HepG2 (cell line): ENCODE measurements around the gene ZNF273. TPM values are rescaled to one million over a fixed set of nuclear protein-coding genes. Genes with fewer than 3 reads are reported as not detected.

ENCODE experiments used
- CENPX ChIP-seq: sonication (generic); formaldehyde crosslinking; IDR thresholded peaks from 2 replicates; pipeline ENCODE4 v1.9.0; 2021; ENCODE audit warnings: mild to moderate bottlenecking, missing genetic modification reagents, moderate library complexity
- CERS6 ChIP-seq: sonication (generic); formaldehyde crosslinking; IDR thresholded peaks from 2 replicates; pipeline ENCODE4 v1.5.0; 2020; ENCODE audit warnings: missing genetic modification reagents
- ETV5 ChIP-seq: IDR thresholded peaks from 2 replicates; pipeline ENCODE4 v1.6.1; 2018; ENCODE audit warnings: missing biosample characterization, missing genetic modification reagents, inconsistent platforms, borderline replicate concordance
- GFI1 ChIP-seq: sonication (generic); formaldehyde crosslinking; IDR thresholded peaks from 2 replicates; pipeline ENCODE4 v1.5.0; 2020; ENCODE audit warnings: missing genetic modification reagents, mild to moderate bottlenecking, borderline replicate concordance
- HNRNPUL1 ChIP-seq: fragments of 200-400 bp; formaldehyde crosslinking; IDR thresholded peaks from 2 replicates; pipeline ENCODE4 v1.6.1; 2017; ENCODE audit warnings: low read depth, mild to moderate bottlenecking, low read length, moderate library complexity
- JUND ChIP-seq: sonication (generic); formaldehyde crosslinking; IDR thresholded peaks from 2 replicates; pipeline ENCODE4 v1.8.0; 2022; ENCODE audit warnings: mild to moderate bottlenecking, missing genetic modification reagents
- KAT8 ChIP-seq: IDR thresholded peaks from 2 replicates; pipeline ENCODE4 v1.6.1; 2016; ENCODE audit warnings: missing genetic modification reagents, missing compliant biosample characterization
- MIER2 ChIP-seq: IDR thresholded peaks from 2 replicates; pipeline ENCODE4 v1.6.1; 2016; ENCODE audit warnings: missing biosample characterization, missing genetic modification reagents
- MIER3 ChIP-seq: IDR thresholded peaks from 2 replicates; pipeline ENCODE4 v1.6.1; 2016; ENCODE audit warnings: missing compliant biosample characterization, borderline replicate concordance
- PATZ1 ChIP-seq: sonication (generic); formaldehyde crosslinking; IDR thresholded peaks from 2 replicates; pipeline ENCODE4 v1.4.0; 2020; ENCODE audit warnings: missing genetic modification reagents
- TERF1 ChIP-seq: sonication (generic); formaldehyde crosslinking; IDR thresholded peaks from 2 replicates; pipeline ENCODE4 v1.8.0; 2022; ENCODE audit warnings: mild to moderate bottlenecking, missing genetic modification reagents, moderate library complexity
- THAP11 ChIP-seq: IDR thresholded peaks from 2 replicates; pipeline ENCODE4 v1.6.1; 2016; ENCODE audit warnings: missing biosample characterization, missing genetic modification reagents
- YEATS4 ChIP-seq: sonication (generic); formaldehyde crosslinking; IDR thresholded peaks from 2 replicates; pipeline ENCODE4 v1.4.0; 2020; ENCODE audit warnings: missing genetic modification reagents, borderline replicate concordance
- ZBTB49 ChIP-seq: sonication (generic); formaldehyde crosslinking; IDR thresholded peaks from 2 replicates; pipeline ENCODE4 v1.4.0; 2020; ENCODE audit warnings: missing genetic modification reagents, borderline replicate concordance
- ZFP36L1 ChIP-seq: sonication (generic); formaldehyde crosslinking; IDR thresholded peaks from 2 replicates; pipeline ENCODE4 v1.8.0; 2022; ENCODE audit warnings: mild to moderate bottlenecking, missing genetic modification reagents, moderate library complexity
- ZNF101 ChIP-seq: sonication (generic); formaldehyde crosslinking; IDR thresholded peaks from 2 replicates; pipeline ENCODE4 v1.4.0; 2020; ENCODE audit warnings: mild to moderate bottlenecking, low read depth, missing genetic modification reagents, borderline replicate concordance
- ZNF280D ChIP-seq: sonication (generic); formaldehyde crosslinking; IDR thresholded peaks from 2 replicates; pipeline ENCODE4 v1.5.1; 2020; ENCODE audit warnings: mild to moderate bottlenecking, missing genetic modification reagents
- ZNF530 ChIP-seq: sonication (generic); formaldehyde crosslinking; IDR thresholded peaks from 2 replicates; pipeline ENCODE4 v1.5.0; 2020; ENCODE audit warnings: low read depth, mild to moderate bottlenecking, missing genetic modification reagents
- ZNF674 ChIP-seq: sonication (generic); formaldehyde crosslinking; IDR thresholded peaks from 2 replicates; pipeline ENCODE4 v1.5.0; 2020; ENCODE audit warnings: low read depth, mild to moderate bottlenecking, missing genetic modification reagents
- ZNF703 ChIP-seq: sonication (generic); formaldehyde crosslinking; IDR thresholded peaks from 2 replicates; pipeline ENCODE4 v1.5.1; 2020; ENCODE audit warnings: missing genetic modification reagents, mild to moderate bottlenecking, moderate library complexity, borderline replicate concordance
- polyA plus RNA-seq, 8 experiments: library from polyadenylated mRNA; depleted of rRNA in 3 of 8; stranded (reverse) in 7 of 8; unstranded in 1 of 8; fragments of >200 nt; fragmentation: Illumina TruSeq in 4 of 8; extraction: Trizol in 4 of 8; gene quantifications; 2 replicates each; pipeline versions ENCODE4 v1.2.1 to v1.2.3, GENCODE V29; 2011 to 2016; ENCODE audit warnings: low read depth in 4 of 8, missing spikeins in 1 of 8, mixed read lengths in 1 of 8; ENCODE audit not compliant: insufficient read depth in 1 of 8
- total RNA-seq, 5 experiments: library from RNA; depleted of rRNA; stranded (reverse); fragments of >200 nt; fragmentation: Illumina TruSeq; extraction: Trizol; gene quantifications; 2 replicates each; pipeline ENCODE4 v1.2.3, GENCODE V29; 2016; ENCODE audit warnings: low read depth in 1 of 5

ZNF273 gene
- total and polyA plus RNA-seq, 2 of the 13 experiments (the other 11 are each of a cell fraction or from before 2014, with no cell fraction given), result 1.7 to 5.8 TPM

- TF ChIP-seq ZBTB49, result no peak
- no peak for TF ChIP-seq ZNF674
- TF ChIP-seq ZNF101 (CRISPR knock-in tag), result no peak
- no peak for TF ChIP-seq TERF1
- TF ChIP-seq ZNF280D (CRISPR knock-in tag), result no peak
- TF ChIP-seq ZNF703 (CRISPR knock-in tag), result no peak
- peak; percentile 55; the same call in 1 of the 2 replicates for TF ChIP-seq PATZ1
- no peak for TF ChIP-seq YEATS4 (CRISPR knock-in tag)
- no peak for TF ChIP-seq CENPX (CRISPR knock-in tag)
- no peak for TF ChIP-seq HNRNPUL1
- TF ChIP-seq ZNF530 (CRISPR knock-in tag), result no peak
- TF ChIP-seq THAP11 (CRISPR knock-in tag), result peak; percentile 42; the same call in 1 of the 2 replicates
- TF ChIP-seq MIER2 (CRISPR knock-in tag), result no peak
- no peak for TF ChIP-seq ETV5 (CRISPR knock-in tag)
- TF ChIP-seq ZFP36L1 (CRISPR knock-in tag), result no peak
- no peak for TF ChIP-seq CERS6 (CRISPR knock-in tag)
- TF ChIP-seq JUND (CRISPR knock-in tag), result no peak
- TF ChIP-seq KAT8 (CRISPR knock-in tag), result no peak
- TF ChIP-seq GFI1, result no peak
- no peak for TF ChIP-seq MIER3
These were observed 15.1 kb upstream of the ZNF273 start (continued) for GRCh38 chr7:64887756-64888508.
